Esophagus (tissue), 2 donors: ENCODE results near the gene TBC1D19. TPM values are rescaled to one million over a fixed set of nuclear protein-coding genes. Genes with fewer than 3 reads are reported as not detected.
"Not testable (repeated sequence)": the region's sequence is repeated elsewhere in the genome, so short reads cannot be mapped to it uniquely, and the experiment has no call there.

Source experiments
- H3K27ac ChIP-seq, 2 donors: one replicate each; pipeline ENCODE4 v1.5.1; 2013; ENCODE audit warnings: low read depth in 2 of 2, mild to moderate bottlenecking in 2 of 2, inconsistent platforms in 1 of 2, low read length in 1 of 2, moderate library complexity in 1 of 2
- H3K27me3 ChIP-seq, 2 donors: one replicate each; pipeline ENCODE4 v1.6.1; 2013; ENCODE audit warnings: low read length in 2 of 2, control low read depth in 1 of 2, mild to moderate bottlenecking in 1 of 2; ENCODE audit not compliant: insufficient read depth in 2 of 2, control insufficient read depth in 1 of 2
- H3K36me3 ChIP-seq, 2 donors: one replicate each; pipeline ENCODE4 v1.6.1; 2013; ENCODE audit warnings: low read length in 1 of 2; ENCODE audit not compliant: control insufficient read depth in 2 of 2, insufficient read depth in 2 of 2
- H3K4me1 ChIP-seq, 2 donors: one replicate each; pipeline ENCODE4 v1.6.1; 2013; ENCODE audit warnings: low read length in 1 of 2; ENCODE audit not compliant: control insufficient read depth in 2 of 2, insufficient read depth in 2 of 2
- H3K4me3 ChIP-seq, 2 donors: one replicate each; pipeline ENCODE4 v1.5.1; 2013; ENCODE audit warnings: low read length in 2 of 2, mild to moderate bottlenecking in 2 of 2, low read depth in 1 of 2, moderate library complexity in 1 of 2
- H3K9me3 ChIP-seq, 2 donors: one replicate each; pipeline ENCODE4 v1.6.1; 2013; ENCODE audit warnings: mild to moderate bottlenecking in 2 of 2, low read depth in 1 of 2, low read length in 1 of 2, moderate library complexity in 1 of 2; ENCODE audit not compliant: control insufficient read depth in 2 of 2, insufficient read depth in 1 of 2
- WGBS, 2 donors: extraction: QIAGEN DNeasy Blood & Tissue Kit; methylation state at CpG; one replicate each; pipeline ENCODE4 v1.1.7; 2013; 5-methylcytosine and 5-hydroxymethylcytosine counted together
- polyA plus RNA-seq, 2 donors: library from polyadenylated mRNA; stranded (reverse); fragments of 200-250 nt; gene quantifications; one replicate each; pipeline ENCODE4 v1.2.3, GENCODE V29; 2013
- donor health status: healthy with polysubstance abuse.
- donor health status: Bipolar disorder and iron deficiency.

TBC1D19 gene
- 1 to 10 TPM in 1 of 2 donors, under 1 TPM in 1; 0.77 to 1.5 TPM for polyA plus RNA-seq

- Histone ChIP-seq H3K4me1 (no peaks in the 10 kb centered on the region), H3K9me3 (no peaks in the 10 kb centered on the region), H3K36me3 (no peaks in the 10 kb centered on the region), H3K4me3 (peak within 1 kb of the TSS; percentile 72 to 93), H3K27me3 (no peaks in the 10 kb centered on the region), H3K27ac (peak within 1 kb of the TSS; percentile 56 to 85)
- 0% methylated on average over 39 of the region's 39 CpGs for WGBS, 2 donors
Measured at GRCh38 chr4:26583865-26584652, at the start of gene TBC1D19. TSS of gene TBC1D19 (plus strand) at chr4:26584084. CDS start at chr4:26584194, 110 bp downstream.

GRCh38 chr4:26542991-26543390 lies 40.9 kb upstream of the TBC1D19 start:
- no peaks in the 10 kb centered on the region for H3K9me3 ChIP-seq
- H3K36me3 ChIP-seq: no peaks in the 10 kb centered on the region
- H3K4me3 ChIP-seq: no peak overlapping the region
- 34 to 49% methylated on average over 3 of the region's 3 CpGs for WGBS, 2 donors
- H3K4me1 ChIP-seq: no peaks in the 10 kb centered on the region
- no peak overlapping the region for H3K27ac ChIP-seq
- H3K27me3 ChIP-seq: no peaks in the 10 kb centered on the region

DNA sequence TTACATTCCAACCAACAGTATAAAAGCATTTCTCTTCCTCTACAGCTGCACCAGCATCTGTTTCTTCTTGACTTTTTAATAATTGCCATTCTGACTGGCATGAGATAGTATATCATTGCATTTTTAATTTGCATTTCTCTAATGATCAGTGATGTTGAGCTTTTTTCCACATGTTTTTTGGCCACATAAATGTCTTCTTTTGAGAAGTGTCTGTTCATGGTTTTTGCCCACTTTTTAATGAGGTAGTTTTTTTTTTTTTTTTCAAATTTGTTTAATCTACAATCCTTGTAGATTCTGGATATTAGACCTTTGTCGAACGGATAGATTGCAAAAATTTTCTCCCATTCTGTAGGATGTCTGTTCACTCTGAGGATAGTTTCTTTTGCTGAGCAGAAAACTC lies 39.5 kb upstream of the TBC1D19 start:
- Histone ChIP-seq H3K27me3 (no peaks in the 10 kb centered on the region), H3K9me3 (no peaks in the 10 kb centered on the region)
- WGBS, 2 donors: 98 to 100% methylated on average over 2 of the region's 2 CpGs

DNA sequence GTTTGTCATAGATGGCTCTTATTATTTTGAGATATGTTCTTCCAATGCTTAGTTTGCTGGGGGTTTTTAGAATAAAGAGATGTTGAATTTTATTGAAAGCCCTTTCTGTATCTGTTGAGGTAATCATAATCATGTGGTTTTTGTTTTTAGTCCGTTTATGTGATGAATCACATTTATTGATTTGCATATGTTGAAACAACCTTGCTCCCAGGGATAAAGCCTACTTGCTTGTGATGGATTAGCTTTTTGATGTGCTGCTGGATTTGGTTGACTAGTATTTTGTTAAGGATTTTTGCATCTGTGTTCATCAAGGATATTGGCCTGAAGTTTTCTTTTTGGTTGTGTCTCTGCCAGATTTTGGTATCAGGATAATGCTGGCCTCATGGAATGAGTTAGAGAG lies 35.5 kb upstream of the TBC1D19 start:
- not testable (repeated sequence) for H3K4me1 ChIP-seq, H3K9me3 ChIP-seq, H3K27ac ChIP-seq, H3K36me3 ChIP-seq, H3K4me3 ChIP-seq, H3K27me3 ChIP-seq
- WGBS, 2 donors: 31 to 38% methylated on average over 1 of the region's 1 CpG

More for the DNA sequence above, 39.5 kb upstream of the TBC1D19 start:
- no peaks in the 10 kb centered on the region for H3K4me1 ChIP-seq
- H3K27ac ChIP-seq: no peak overlapping the region
- no peak overlapping the region for H3K4me3 ChIP-seq
- no peaks in the 10 kb centered on the region for H3K36me3 ChIP-seq

GRCh38 chr4:26557164-26557563 lies 26.7 kb upstream of the TBC1D19 start:
- no peak overlapping the region for H3K27ac ChIP-seq
- no peak overlapping the region for H3K4me3 ChIP-seq
- no peaks in the 10 kb centered on the region for H3K27me3 ChIP-seq
- no peaks in the 10 kb centered on the region for H3K4me1 ChIP-seq
- H3K9me3 ChIP-seq: no peaks in the 10 kb centered on the region
- H3K36me3 ChIP-seq: no peaks in the 10 kb centered on the region

GRCh38 chr4:26558166-26558895 lies 25.6 kb upstream of the TBC1D19 start:
- Histone ChIP-seq H3K9me3 (no peaks in the 10 kb centered on the region), H3K27ac (no peak overlapping the region), H3K4me1 (no peaks in the 10 kb centered on the region), H3K4me3 (no peak overlapping the region), H3K36me3 (no peaks in the 10 kb centered on the region), H3K27me3 (no peaks in the 10 kb centered on the region)
- WGBS, 2 donors: 71 to 78% methylated on average over 3 of the region's 3 CpGs

DNA sequence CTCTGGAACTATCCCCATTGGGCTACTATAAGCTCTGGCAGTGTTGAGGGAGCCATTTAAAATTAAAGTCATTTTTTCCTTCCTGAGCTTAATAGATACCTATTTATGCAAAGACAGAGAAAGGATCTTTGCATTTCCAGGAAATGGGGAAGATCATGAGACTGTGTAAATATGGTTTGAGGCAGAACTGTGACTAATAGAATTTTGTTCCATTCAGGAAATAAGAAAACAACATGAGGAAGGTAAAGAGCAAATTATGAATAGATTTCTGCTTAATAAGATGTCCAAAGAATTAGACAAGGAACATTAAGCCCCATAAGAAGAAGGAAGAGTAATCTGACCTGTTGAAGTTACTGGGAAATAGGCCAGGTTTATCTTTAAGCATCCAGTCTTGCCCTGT lies 17.8 kb upstream of the TBC1D19 start:
- no peaks in the 10 kb centered on the region for H3K36me3 ChIP-seq
- H3K27ac ChIP-seq: no peak overlapping the region
- no peaks in the 10 kb centered on the region for H3K4me1 ChIP-seq
- no peaks in the 10 kb centered on the region for H3K9me3 ChIP-seq
- H3K4me3 ChIP-seq: no peak overlapping the region
- no peaks in the 10 kb centered on the region for H3K27me3 ChIP-seq

GRCh38 chr4:26568446-26568994 lies 15.4 kb upstream of the TBC1D19 start:
- Histone ChIP-seq H3K9me3 (no peaks in the 10 kb centered on the region), H3K27ac (no peak overlapping the region), H3K27me3 (no peaks in the 10 kb centered on the region), H3K4me1 (no peaks in the 10 kb centered on the region), H3K36me3 (no peaks in the 10 kb centered on the region), H3K4me3 (no peak overlapping the region)
- WGBS, 2 donors: 24 to 40% methylated on average over 3 of the region's 3 CpGs

DNA sequence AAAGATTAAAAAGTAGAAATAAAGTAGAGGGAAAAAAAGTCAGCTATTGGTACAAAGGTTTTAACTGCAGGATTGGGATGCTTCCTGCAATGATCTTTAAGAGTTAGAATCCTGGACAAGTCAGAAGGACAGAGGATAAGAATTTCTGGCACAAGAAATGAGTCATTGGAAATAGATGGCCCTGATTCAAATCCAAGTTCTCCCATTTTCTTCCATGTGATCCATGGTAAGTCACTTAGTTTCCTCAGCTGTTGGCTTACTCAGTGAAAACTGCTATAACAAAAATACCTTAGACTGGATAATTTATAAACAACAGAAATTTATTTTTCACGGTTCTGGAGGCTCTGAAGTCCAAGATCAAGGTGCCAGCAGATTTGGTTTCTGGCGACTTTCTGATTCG lies 13.3 kb upstream of the TBC1D19 start:
- H3K9me3 ChIP-seq: no peaks in the 10 kb centered on the region
- no peaks in the 10 kb centered on the region for H3K36me3 ChIP-seq
- no peaks in the 10 kb centered on the region for H3K4me1 ChIP-seq
- no peak overlapping the region for H3K27ac ChIP-seq
- H3K27me3 ChIP-seq: no peaks in the 10 kb centered on the region
- WGBS, 2 donors: 67 to 72% methylated on average over 3 of the region's 3 CpGs
- no peak overlapping the region for H3K4me3 ChIP-seq
